Transverse colon (tissue), 4 donors: ENCODE data around the gene STEAP1B. TPM values are rescaled to one million over a fixed set of nuclear protein-coding genes. Genes with fewer than 3 reads are reported as not detected.
"Not testable (repeated sequence)": the region's sequence is repeated elsewhere in the genome, so short reads cannot be mapped to it uniquely, and the experiment has no call there.

Experiments used
- DNase-seq: peaks from one replicate; pipeline ENCODE4 v3.0.0-alpha.2; 2019
- H3K27ac ChIP-seq, 4 donors: fragments of 200-600 bp; sonication (generic); 2 replicates each; pipeline ENCODE4 v1.5.1; 2016 to 2018; ENCODE audit warnings: inconsistent platforms in 4 of 4
- H3K27me3 ChIP-seq: fragments of 200-600 bp; sonication (generic); 2 replicates; pipeline ENCODE4 v1.5.1; 2017; ENCODE audit warnings: inconsistent platforms
- H3K36me3 ChIP-seq, 4 donors: fragments of 200-600 bp; sonication (generic); 2 replicates each; pipeline ENCODE4 v1.5.1; 2017 to 2019; ENCODE audit warnings: inconsistent platforms in 4 of 4
- H3K4me1 ChIP-seq, 4 donors: fragments of 200-600 bp; sonication (generic); 2 replicates each; pipeline ENCODE4 v1.5.1; 2017 to 2020; ENCODE audit warnings: inconsistent platforms in 4 of 4
- H3K4me3 ChIP-seq, 4 donors: fragments of 200-600 bp; sonication (generic); 1 replicate in 1 of 4; 2 replicates in 3 of 4; pipeline versions ENCODE4 v1.5.1 to v1.6.1; 2017 to 2019; ENCODE audit warnings: inconsistent platforms in 4 of 4
- H3K9me3 ChIP-seq, 2 donors: fragments of 200-600 bp; sonication (generic); 2 replicates each; pipeline ENCODE4 v1.5.1; 2017 to 2019; ENCODE audit warnings: inconsistent platforms in 2 of 2
- EP300 ChIP-seq: sonication (generic); formaldehyde crosslinking; IDR thresholded peaks from one replicate; pipeline ENCODE4 v1.6.1; 2017; ENCODE audit warnings: antibody characterized with exemption, low read depth
- POLR2A ChIP-seq: fragments of 450-650 bp; IDR thresholded peaks from one replicate; pipeline ENCODE4 v1.6.1; 2016; ENCODE audit warnings: antibody characterized with exemption, mild to moderate bottlenecking, moderate library complexity
- POLR2AphosphoS5 ChIP-seq, 3 donors: sonication (generic); formaldehyde crosslinking; IDR thresholded peaks; one replicate each; pipeline ENCODE4 v1.6.1; 2016; ENCODE audit warnings: antibody characterized with exemption in 3 of 3
- WGBS, 2 donors: methylation state at CpG; one replicate each; pipeline ENCODE4 v1.1.5; 2018; ENCODE audit warnings: low coverage in 1 of 2; 5-methylcytosine and 5-hydroxymethylcytosine counted together
- in situ Hi-C, 4 donors: fragments of 200-750 bp; cut with MboI; loops; one replicate each; pipeline versions ENCODE4 v1.15.0 to v1.15.1; 2017; ENCODE audit warnings: low sequenced_read_pairs in 3 of 4, low pct_ligation_motif_present in 1 of 4, low pct_unique_long_range_greater_than_20kb in 1 of 4
- intact Hi-C: fragments of 100-400 bp; cut with DNase I; formaldehyde crosslinking; loops from one replicate; pipeline ENCODE4 v1.15.1; 2023; ENCODE audit warnings: low total_unique reads
- total RNA-seq, 4 donors: library from RNA; depleted of rRNA; stranded (reverse); fragments of >200 nt; gene quantifications; one replicate each; pipeline ENCODE4 v1.1.0, GENCODE V29; 2016
- TF ChIP-seq, protein P1 (sequence below), 5 experiments: fragments of 200-600 bp in 3 of 5; fragments of 450-650 bp in 2 of 5; sonication (generic) in 3 of 5; IDR thresholded peaks; 1 replicate in 2 of 5; 2 replicates in 3 of 5; pipeline ENCODE4 v1.5.1; 2016 to 2017; ENCODE audit warnings: antibody characterized with exemption in 5 of 5, inconsistent platforms in 3 of 5, mild to moderate bottlenecking in 2 of 5, moderate library complexity in 1 of 5

Gene STEAP1B
- total RNA-seq, 4 donors from 2014 or later, result 0.64 to 3.7 TPM; not detected in 2

DNA sequence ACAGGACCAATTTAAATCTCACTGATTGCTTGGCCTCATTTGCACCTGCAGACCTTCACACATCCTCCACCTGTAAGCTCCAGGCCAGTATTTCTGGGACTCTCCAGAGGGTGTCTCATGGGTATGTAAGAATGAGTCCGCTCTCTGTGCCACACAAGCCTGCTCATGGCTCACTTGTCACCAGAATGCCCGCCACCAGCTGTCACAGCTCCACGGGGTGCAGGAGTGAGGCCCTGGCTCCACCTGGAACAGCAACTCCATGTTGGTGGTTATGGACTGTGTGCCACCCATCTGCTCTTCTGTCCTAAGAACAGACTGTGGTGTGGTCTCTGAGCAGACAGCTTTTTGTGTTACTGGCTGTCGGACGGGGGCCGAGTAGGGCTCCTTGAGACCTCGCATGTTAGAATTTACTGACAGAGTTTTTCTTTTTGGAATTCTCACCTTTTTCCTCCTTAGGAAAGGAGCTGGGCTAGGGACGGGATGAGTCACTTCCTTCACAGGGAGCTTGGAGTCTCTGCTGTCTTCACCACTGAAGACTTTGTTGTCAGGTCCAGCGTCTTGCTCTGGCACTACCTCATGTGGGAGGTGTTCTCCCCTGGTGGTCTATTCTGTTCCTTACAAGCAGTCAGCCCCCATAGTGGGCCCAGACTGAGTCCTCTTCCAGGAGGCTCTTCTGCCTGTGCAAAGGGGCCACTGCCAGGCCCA, 6.5 kb upstream of the STEAP1B start:
- intact Hi-C loops, result loop anchor here (5.0 kb wide), 1 partner anchor 319 kb away; no protein-coding TSS in a partner anchor
- 75% methylated on average over 8 of the region's 9 CpGs; no CpG with 5 or more reads in 1 of the 2 donors for WGBS, 2 donors

DNA sequence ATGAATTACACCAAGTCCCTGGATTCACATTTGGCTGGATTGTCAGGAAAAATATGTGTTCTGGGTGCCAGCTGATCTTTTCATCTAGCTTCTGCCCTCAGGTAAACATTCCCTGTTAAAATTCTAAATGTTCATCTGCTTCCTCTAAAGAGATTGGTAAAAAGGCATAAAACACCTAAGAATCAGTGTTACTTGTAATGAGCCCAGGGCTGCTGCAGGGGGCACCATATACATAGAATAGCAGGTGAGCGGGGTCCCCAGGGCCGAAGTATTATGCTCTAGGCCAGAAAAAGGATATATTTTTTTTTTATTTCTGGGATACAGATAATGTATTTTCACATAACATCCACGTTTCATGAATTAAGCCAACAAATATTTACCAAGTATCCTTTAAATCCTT, 4.5 kb upstream of the STEAP1B start:
- DNase-seq, in situ Hi-C loops, H3K36me3 ChIP-seq, H3K27ac ChIP-seq, H3K9me3 ChIP-seq, H3K4me3 ChIP-seq, intact Hi-C loops, H3K4me1 ChIP-seq: not testable (repeated sequence)
- WGBS, 2 donors, result 18 to 43% methylated on average over 3 of the region's 3 CpGs
- peaks cover 10% of the 10 kb centered on the region for H3K27me3 ChIP-seq

More for the DNA sequence above, 6.5 kb upstream of the STEAP1B start:
- H3K27me3 ChIP-seq, H3K36me3 ChIP-seq, H3K9me3 ChIP-seq, H3K4me3 ChIP-seq, H3K27ac ChIP-seq, H3K4me1 ChIP-seq, in situ Hi-C loops, DNase-seq: not testable (repeated sequence)

DNA sequence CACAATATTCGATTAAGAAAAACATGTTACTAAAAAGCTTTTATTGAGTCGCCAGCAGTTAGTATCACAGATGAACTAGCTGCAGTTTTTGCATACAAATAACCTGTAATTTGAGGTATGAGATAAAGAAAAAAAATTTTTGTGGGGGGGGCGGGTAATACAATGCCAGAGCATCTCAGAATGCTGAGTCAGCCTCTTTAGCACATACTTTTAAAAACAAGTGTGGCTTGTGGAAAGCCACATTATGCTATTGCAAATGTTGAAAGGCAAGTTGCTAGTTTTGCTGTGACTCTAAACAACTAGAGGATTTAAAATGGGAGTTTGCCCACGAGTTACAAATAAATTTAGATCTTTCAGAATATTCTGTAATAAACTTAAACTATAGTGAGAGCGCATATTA, 2.1 kb upstream of the STEAP1B start:
- intact Hi-C loops, H3K9me3 ChIP-seq, H3K4me3 ChIP-seq, DNase-seq, in situ Hi-C loops, H3K36me3 ChIP-seq, H3K27ac ChIP-seq, H3K4me1 ChIP-seq: not testable (repeated sequence)
- 51 to 62% methylated on average over 5 of the region's 5 CpGs for WGBS, 2 donors
- H3K27me3 ChIP-seq, result peaks cover 12% of the 10 kb centered on the region

DNA sequence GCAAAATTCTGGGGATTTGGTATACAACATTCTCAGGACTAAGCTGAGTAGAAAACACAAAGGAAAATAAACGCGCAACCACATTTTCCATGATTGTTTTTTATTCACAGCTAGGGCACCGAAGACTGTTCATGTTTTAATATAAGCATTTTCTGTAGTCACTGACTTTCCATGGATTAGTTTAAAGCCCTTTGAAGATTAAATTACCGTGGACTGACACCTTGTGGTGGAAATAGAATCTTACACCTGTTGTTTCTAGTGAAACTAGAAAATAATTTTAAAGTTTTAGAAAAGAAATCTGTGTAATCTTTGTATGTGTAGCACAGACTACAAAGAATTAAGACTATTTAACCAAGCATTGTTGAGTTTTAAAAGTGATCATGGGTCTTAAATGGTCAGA, 1.3 kb upstream of the STEAP1B start:
- H3K4me1 ChIP-seq, in situ Hi-C loops, H3K9me3 ChIP-seq, H3K36me3 ChIP-seq, H3K4me3 ChIP-seq, H3K27ac ChIP-seq, intact Hi-C loops, DNase-seq: not testable (repeated sequence)
- peaks cover 12% of the 10 kb centered on the region for H3K27me3 ChIP-seq
- 30% methylated on average over 4 of the region's 4 CpGs; no CpG with 5 or more reads in 1 of the 2 donors for WGBS, 2 donors
- TF ChIP-seq, protein P1, sequence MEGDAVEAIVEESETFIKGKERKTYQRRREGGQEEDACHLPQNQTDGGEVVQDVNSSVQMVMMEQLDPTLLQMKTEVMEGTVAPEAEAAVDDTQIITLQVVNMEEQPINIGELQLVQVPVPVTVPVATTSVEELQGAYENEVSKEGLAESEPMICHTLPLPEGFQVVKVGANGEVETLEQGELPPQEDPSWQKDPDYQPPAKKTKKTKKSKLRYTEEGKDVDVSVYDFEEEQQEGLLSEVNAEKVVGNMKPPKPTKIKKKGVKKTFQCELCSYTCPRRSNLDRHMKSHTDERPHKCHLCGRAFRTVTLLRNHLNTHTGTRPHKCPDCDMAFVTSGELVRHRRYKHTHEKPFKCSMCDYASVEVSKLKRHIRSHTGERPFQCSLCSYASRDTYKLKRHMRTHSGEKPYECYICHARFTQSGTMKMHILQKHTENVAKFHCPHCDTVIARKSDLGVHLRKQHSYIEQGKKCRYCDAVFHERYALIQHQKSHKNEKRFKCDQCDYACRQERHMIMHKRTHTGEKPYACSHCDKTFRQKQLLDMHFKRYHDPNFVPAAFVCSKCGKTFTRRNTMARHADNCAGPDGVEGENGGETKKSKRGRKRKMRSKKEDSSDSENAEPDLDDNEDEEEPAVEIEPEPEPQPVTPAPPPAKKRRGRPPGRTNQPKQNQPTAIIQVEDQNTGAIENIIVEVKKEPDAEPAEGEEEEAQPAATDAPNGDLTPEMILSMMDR (IDR thresholded peaks at IDR 0.05), result peak in 4 of 5 experiments; percentile 19 to 37 (median 34)

GRCh38 chr7:22499044-22499443, 944 bp downstream of the STEAP1B start:
- in situ Hi-C loops, result no loop called here
- no peak for DNase-seq
- WGBS, 2 donors, result 82 to 91% methylated on average over 5 of the region's 5 CpGs

DNA sequence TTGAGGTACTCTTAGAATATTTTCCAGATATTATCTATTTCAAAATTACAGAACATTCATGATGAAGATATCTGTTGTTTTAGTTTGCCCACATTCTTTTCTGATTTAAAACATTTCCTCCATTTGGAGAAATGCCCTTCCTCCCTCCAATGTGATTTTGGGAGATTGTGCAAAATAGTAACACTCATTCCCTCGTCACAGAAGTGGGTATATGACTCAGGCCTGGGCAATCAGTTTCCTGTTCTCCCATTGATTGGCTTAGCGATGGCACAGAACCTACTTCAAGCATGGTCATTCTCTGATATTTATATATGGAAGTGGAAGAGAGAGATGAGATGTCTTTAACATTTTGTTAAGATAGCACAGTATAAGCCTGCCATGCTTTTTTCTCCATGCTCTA, 3.1 kb downstream of the STEAP1B start:
- 45% methylated on average over 2 of the region's 2 CpGs; no CpG with 5 or more reads in 1 of the 2 donors for WGBS, 2 donors
- in situ Hi-C loops, result not testable (repeated sequence)

More at GRCh38 chr7:22499044-22499443, 944 bp downstream of the STEAP1B start:
- Histone ChIP-seq H3K4me3 (no peak overlapping the region), H3K27me3 (peaks cover 12% of the 10 kb centered on the region), H3K36me3 (no peaks in the 10 kb centered on the region), H3K9me3 (no peaks in the 10 kb centered on the region), H3K27ac (no peak overlapping the region), H3K4me1 (peaks cover 0 to 8% (median 2%) of the 10 kb centered on the region in 4 donors)
- TF ChIP-seq POLR2AphosphoS5 (IDR thresholded peaks at IDR 0.05) (no peak), POLR2A (no peak), EP300 (no peak)
- TF ChIP-seq, protein P1 (IDR thresholded peaks at IDR 0.05), result no peak
- intact Hi-C loops, result no loop called here

DNA sequence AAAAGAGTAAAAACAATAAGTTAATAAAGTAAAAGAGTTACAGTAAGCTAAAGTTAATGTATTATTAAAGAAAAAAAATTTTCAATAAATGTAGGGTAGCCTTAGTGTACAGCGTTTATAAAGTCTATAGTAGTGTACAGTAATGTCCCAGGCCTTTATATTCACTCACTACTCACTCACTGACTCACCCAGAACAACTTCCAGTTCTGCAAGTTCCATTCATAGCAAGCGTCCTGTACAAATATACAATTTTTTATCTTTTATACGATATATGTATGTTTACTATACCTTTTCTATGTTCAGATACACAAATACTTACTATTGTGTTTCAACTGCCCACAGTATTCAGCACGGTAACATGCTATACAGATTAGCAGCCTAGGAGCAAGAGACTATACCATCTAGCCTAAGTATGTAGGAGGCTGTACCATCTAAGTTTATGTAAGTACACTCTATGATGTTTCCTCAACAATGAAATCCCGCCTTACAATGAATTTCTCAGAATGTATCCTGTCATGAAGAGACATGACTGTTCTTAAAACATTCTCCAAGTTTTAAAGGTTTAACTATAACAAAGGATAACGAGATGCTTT, 3.6 kb downstream of the STEAP1B start:
- H3K9me3 ChIP-seq, H3K36me3 ChIP-seq, H3K4me3 ChIP-seq, in situ Hi-C loops, H3K27ac ChIP-seq, H3K4me1 ChIP-seq, intact Hi-C loops, DNase-seq: not testable (repeated sequence)
- H3K27me3 ChIP-seq, result peaks cover 12% of the 10 kb centered on the region
- 81 to 88% methylated on average over 6 of the region's 6 CpGs for WGBS, 2 donors

More for the DNA sequence above, 3.1 kb downstream of the STEAP1B start:
- H3K9me3 ChIP-seq, H3K4me1 ChIP-seq, H3K36me3 ChIP-seq, DNase-seq, H3K27ac ChIP-seq, H3K4me3 ChIP-seq, intact Hi-C loops: not testable (repeated sequence)
- H3K27me3 ChIP-seq, result peaks cover 12% of the 10 kb centered on the region

DNA sequence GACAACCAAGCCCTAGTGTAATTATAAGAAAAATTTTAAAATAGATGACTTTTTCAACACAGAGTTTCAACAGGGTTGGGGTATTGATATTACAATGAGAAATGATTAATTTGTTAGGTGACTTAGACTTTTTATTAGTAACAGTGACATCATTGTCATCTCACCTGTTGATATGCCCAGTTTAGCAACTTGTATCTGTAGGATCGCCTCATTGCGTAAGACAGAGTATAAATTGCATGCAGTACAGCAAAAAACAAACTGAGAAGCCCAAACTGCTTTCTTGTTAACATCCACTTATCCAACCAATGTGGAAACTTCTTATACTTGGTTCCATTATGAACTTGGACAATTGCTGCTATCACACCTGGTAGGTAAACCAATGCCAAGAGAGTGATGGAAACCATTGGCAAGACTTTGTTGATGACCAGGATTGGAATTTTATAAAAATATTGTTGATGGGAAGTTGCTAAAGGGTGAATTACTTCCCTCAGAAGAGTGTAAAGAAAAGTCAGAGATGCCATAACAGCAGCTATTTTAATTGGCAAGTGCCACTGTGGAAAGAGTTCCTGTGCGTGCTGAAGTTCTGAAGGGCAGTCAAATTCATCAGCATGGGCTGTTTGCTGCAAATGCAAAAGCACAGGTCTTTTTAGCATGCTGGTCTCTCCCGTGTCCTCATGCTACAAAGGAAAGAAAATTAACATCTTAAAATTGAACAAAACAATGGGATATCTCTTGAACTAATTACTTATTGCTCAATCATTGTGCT, 6.6 kb downstream of the STEAP1B start:
- H3K4me3 ChIP-seq, H3K4me1 ChIP-seq, in situ Hi-C loops, H3K9me3 ChIP-seq, H3K36me3 ChIP-seq, intact Hi-C loops, H3K27me3 ChIP-seq, H3K27ac ChIP-seq, DNase-seq: not testable (repeated sequence)
- WGBS, 2 donors, result 85 to 88% methylated on average over 2 to 4 of the region's 4 CpGs
